Esophagus (tissue), 2 donors: ENCODE results near the gene ADPRHL1. TPM values are rescaled to one million over a fixed set of nuclear protein-coding genes. Genes with fewer than 3 reads are reported as not detected.

Source experiments
- H3K27ac ChIP-seq, 2 donors: one replicate each; pipeline ENCODE4 v1.5.1; 2013; ENCODE audit warnings: low read depth in 2 of 2, mild to moderate bottlenecking in 2 of 2, inconsistent platforms in 1 of 2, low read length in 1 of 2, moderate library complexity in 1 of 2
- H3K27me3 ChIP-seq, 2 donors: one replicate each; pipeline ENCODE4 v1.6.1; 2013; ENCODE audit warnings: low read length in 2 of 2, control low read depth in 1 of 2, mild to moderate bottlenecking in 1 of 2; ENCODE audit not compliant: insufficient read depth in 2 of 2, control insufficient read depth in 1 of 2
- H3K36me3 ChIP-seq, 2 donors: one replicate each; pipeline ENCODE4 v1.6.1; 2013; ENCODE audit warnings: low read length in 1 of 2; ENCODE audit not compliant: control insufficient read depth in 2 of 2, insufficient read depth in 2 of 2
- H3K4me1 ChIP-seq, 2 donors: one replicate each; pipeline ENCODE4 v1.6.1; 2013; ENCODE audit warnings: low read length in 1 of 2; ENCODE audit not compliant: control insufficient read depth in 2 of 2, insufficient read depth in 2 of 2
- H3K4me3 ChIP-seq, 2 donors: one replicate each; pipeline ENCODE4 v1.5.1; 2013; ENCODE audit warnings: low read length in 2 of 2, mild to moderate bottlenecking in 2 of 2, low read depth in 1 of 2, moderate library complexity in 1 of 2
- H3K9me3 ChIP-seq, 2 donors: one replicate each; pipeline ENCODE4 v1.6.1; 2013; ENCODE audit warnings: mild to moderate bottlenecking in 2 of 2, low read depth in 1 of 2, low read length in 1 of 2, moderate library complexity in 1 of 2; ENCODE audit not compliant: control insufficient read depth in 2 of 2, insufficient read depth in 1 of 2
- WGBS, 2 donors: extraction: QIAGEN DNeasy Blood & Tissue Kit; methylation state at CpG; one replicate each; pipeline ENCODE4 v1.1.7; 2013; 5-methylcytosine and 5-hydroxymethylcytosine counted together
- polyA plus RNA-seq, 2 donors: library from polyadenylated mRNA; stranded (reverse); fragments of 200-250 nt; gene quantifications; one replicate each; pipeline ENCODE4 v1.2.3, GENCODE V29; 2013
- donor health status: healthy with polysubstance abuse.
- donor health status: Bipolar disorder and iron deficiency.

Gene ADPRHL1
- polyA plus RNA-seq, 2 donors = 0.51 to 0.89 TPM

DNA sequence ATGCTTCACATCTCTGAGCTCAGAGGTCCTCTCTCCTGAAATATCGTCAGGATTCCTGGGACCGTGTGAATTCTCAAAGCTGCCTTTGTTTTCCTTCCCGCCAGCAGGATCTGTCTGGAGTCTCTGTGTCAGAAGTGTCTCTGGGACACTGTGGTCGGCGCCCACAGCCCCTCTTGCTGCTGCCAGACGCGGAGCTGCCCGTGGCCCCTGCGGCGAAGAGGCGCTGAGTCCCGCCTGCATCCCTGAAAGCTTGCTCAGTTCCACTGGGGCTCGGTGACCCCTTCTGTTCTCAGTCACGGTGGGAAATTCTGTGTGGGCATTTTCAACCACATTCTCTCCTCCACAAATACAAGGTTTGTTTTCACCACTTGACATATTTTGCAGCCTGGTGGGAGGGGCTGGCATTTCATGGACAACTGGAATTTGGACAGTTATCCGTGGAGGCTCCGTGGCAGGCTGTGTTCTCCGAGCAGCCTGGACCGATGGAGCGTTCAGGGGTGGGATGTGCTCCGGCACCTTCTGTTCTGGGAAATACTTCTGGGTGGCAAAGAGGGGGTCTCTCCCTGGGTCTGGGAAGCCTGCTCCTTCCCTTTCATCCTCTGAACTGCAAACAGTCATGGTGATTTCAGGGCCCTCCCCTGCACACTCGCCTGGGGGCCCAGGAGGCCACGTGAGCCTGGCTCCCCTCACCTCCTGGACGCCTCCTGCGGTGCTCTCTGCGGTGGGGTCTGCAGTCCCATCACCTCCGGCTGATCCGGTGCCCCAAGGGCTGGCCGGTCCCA, 46.8 kb downstream of the ADPRHL1 start:
- WGBS, 2 donors = 80 to 84% methylated on average over 28 of the region's 28 CpGs
- no peaks in the 10 kb centered on the region for H3K9me3 ChIP-seq
- no peaks in the 10 kb centered on the region for H3K36me3 ChIP-seq
- no peak overlapping the region for H3K4me3 ChIP-seq
- no peaks in the 10 kb centered on the region for H3K27me3 ChIP-seq
- peaks cover 0 to 3% of the 10 kb centered on the region in 2 donors for H3K4me1 ChIP-seq
- no peak overlapping the region for H3K27ac ChIP-seq

DNA sequence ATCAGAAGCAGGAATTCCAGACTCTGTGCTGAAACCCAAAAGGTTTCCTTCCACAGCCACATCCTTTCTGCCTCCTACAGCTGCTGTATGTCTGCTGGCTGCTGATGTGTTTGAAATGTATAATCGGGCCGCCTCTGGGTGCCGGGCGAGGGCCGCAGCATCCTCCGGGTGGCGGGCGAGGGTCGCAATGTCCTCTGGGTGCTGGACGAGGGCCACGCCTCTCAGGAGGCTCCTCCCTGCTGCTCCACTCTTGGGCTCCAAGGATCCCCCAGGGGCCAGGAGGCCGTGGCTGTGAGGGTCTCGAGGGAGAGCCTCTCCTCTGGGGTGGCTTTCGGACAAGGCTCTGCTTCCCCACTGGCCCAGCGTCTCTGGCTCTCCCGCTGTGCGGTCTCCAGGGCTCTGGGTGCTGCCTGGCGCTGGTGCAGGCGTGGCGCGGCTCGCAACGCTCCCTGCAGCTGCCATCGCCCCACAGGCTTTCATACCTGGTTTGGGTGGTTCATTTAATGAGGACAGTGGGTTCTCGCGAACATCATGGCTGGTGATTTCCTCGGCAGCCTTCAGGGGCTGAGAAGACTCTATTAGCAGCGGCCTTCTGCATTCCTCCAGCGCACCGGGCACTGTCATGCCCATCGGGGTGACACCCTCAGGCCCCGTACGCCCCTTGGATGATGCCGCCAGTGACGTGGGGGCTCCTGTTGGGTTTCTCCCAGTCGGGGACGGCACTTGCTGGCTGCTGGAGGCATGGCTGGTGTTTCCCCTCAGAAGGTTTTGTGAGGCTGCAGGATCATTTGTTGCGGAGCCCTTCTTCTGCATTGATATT, 47.6 kb downstream of the ADPRHL1 start:
- Histone ChIP-seq H3K4me3 (no peak overlapping the region), H3K9me3 (no peaks in the 10 kb centered on the region), H3K36me3 (no peaks in the 10 kb centered on the region), H3K27me3 (no peaks in the 10 kb centered on the region), H3K27ac (no peak overlapping the region), H3K4me1 (peaks cover 0 to under 1% of the 10 kb centered on the region in 2 donors)
- WGBS, 2 donors = 86 to 87% methylated on average over 38 of the region's 38 CpGs

DNA sequence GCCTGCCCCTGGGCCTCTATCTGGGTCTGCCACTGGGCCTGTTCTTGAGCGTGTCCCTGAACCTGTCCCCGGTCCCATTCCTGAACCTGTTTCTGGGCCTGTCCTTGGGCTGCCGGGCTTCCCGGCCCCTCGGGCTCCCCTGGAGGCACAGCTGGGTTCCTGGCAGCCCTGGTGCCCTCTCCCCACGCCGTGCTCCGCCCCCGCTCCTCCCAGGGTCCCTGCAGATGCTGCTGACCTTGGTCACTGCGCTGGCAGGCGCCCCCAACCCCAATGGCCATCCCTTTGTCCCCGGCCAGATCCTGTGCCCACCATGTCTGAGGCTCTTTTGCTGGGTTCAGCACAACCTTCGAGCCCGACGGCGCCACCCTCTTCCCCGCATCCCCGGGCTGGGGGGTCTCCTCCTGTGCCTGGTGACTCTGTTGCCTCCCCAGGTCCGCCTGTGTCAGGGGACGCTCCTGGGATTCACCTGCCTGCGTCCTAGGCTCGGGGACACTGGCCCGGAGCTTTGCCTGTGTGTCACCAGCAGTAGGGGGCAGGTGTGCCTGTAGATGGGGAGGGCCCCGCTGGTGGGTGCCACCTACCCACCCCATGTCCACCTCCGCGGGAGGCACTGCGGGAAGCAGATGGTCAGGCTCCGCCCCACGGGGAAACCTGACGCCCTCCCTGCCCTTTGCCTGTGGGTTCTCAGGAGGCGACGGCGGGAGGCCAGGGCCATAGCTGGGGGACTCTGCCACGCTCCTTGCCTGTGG, 48.4 kb downstream of the ADPRHL1 start:
- H3K9me3 ChIP-seq = no peaks in the 10 kb centered on the region
- H3K36me3 ChIP-seq = no peaks in the 10 kb centered on the region
- no peaks in the 10 kb centered on the region for H3K27me3 ChIP-seq
- no peaks in the 10 kb centered on the region for H3K4me1 ChIP-seq
- no peak overlapping the region for H3K27ac ChIP-seq
- H3K4me3 ChIP-seq = no peak overlapping the region
- WGBS, 2 donors = 79 to 81% methylated on average over 34 of the region's 34 CpGs

GRCh38 chr13:113404366-113404722, 48.9 kb downstream of the ADPRHL1 start:
- Histone ChIP-seq H3K27ac (no peak overlapping the region), H3K4me3 (no peak overlapping the region), H3K27me3 (no peaks in the 10 kb centered on the region), H3K36me3 (no peaks in the 10 kb centered on the region), H3K4me1 (no peaks in the 10 kb centered on the region), H3K9me3 (no peaks in the 10 kb centered on the region)
- WGBS, 2 donors = 78 to 94% methylated on average over 2 of the region's 2 CpGs

DNA sequence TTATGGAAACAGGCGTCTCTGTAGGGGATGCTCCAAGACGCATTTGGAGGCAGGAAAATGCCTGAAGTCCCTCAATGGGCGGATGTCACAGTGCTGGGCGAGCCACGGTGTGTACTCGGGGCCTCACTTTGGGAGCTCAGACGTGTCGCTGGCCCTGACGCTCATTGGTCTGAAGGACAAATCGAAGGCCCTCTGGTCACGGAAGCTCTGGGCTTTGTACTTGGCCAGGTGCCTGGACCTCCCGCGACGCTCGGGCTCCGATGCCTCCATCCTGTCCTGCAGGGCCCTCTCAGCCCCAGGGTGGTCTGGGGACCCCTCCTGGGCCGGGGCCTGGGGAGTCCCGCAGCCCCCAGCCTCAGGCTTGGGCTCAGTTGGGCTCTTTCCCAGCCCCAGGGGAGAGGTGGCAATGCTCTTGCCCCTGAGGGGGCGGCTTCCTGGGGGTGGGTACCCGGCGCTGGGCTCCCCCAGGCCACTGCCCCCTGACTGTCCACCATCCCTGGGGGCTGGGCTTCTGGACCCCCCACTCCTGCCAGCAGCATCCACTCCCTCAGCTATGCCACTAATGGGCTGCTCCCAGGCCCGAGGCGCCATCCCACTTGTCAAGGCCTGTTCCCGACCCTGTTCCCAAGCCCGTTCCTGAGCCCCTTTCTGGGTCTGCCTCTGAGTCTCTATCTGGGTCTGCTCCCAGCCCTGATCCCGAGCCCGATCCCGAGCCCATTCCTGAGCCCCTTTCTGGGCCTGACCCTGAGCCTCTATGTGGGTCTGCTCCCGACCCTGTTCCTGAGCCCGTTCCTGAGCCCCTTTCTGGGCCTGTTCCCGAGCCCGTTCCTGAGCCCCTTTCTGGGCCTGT, 49.8 kb downstream of the ADPRHL1 start:
- no peak overlapping the region for H3K27ac ChIP-seq
- H3K4me1 ChIP-seq = no peaks in the 10 kb centered on the region
- H3K9me3 ChIP-seq = no peaks in the 10 kb centered on the region
- WGBS, 2 donors = 74 to 81% methylated on average over 32 of the region's 32 CpGs
- H3K4me3 ChIP-seq = no peak overlapping the region
- H3K36me3 ChIP-seq = no peaks in the 10 kb centered on the region
- no peaks in the 10 kb centered on the region for H3K27me3 ChIP-seq

DNA sequence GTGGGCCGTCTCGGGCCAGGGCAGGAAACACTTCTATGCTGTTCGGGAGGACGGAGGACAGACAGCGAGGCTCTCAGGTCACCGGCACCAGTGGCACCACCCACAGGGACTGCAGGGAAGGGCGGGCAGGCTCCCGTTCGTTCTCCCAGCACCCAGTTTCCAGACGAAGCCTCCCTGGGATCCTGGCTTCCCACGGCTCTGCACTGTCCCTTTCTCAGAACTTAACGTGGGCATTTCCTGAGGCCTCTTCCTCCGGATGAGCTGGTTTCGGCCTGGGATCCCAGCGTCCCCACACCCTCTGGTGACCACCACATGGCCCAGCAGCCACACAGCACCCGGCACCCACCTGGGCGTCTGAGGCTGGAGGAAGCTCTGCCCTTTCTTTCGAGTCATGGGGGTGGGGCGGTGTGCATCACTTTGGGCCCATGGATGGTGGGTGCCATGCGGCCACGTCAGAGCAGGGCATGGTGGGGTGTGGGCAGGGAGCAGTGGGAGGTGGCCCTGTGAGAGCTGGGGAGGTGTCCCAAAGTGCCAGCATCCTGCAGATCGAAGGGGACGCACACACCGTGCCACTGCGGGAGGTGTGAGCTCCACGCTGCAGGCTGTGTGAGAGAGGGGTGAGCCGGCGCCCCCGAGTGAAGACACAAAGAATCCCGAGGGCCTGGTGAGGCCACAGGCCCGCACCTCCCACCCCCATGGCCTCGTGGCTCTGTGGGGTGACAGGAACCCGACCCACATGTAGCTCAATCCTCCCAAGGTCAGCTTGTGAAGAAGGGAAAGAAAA, 50.6 kb downstream of the ADPRHL1 start:
- no peaks in the 10 kb centered on the region for H3K27me3 ChIP-seq
- WGBS, 2 donors = 77 to 83% methylated on average over 33 of the region's 33 CpGs

GRCh38 chr13:113401452-113402415, 51.6 kb downstream of the ADPRHL1 start:
- 75 to 77% methylated on average over 52 of the region's 52 CpGs for WGBS, 2 donors
- Histone ChIP-seq H3K27me3 (no peaks in the 10 kb centered on the region), H3K27ac (no peak overlapping the region), H3K9me3 (no peaks in the 10 kb centered on the region), H3K4me1 (no peaks in the 10 kb centered on the region), H3K4me3 (no peak overlapping the region), H3K36me3 (no peaks in the 10 kb centered on the region)

More for the DNA sequence above, 50.6 kb downstream of the ADPRHL1 start:
- H3K36me3 ChIP-seq = no peaks in the 10 kb centered on the region
- H3K4me3 ChIP-seq = no peak overlapping the region
- H3K9me3 ChIP-seq = no peaks in the 10 kb centered on the region
- no peak overlapping the region for H3K27ac ChIP-seq
- no peaks in the 10 kb centered on the region for H3K4me1 ChIP-seq
